Neural crest cell (in vitro differentiated cells): ENCODE results near the gene ADAMTS15. TPM values are rescaled to one million over a fixed set of nuclear protein-coding genes. Genes with fewer than 3 reads are reported as not detected.
A peak's percentile ranks its signal among the peaks of the same experiment; 100 is the strongest.

ENCODE experiments used
- DNase-seq: peaks from one replicate; pipeline ENCODE4 v3.0.0; 2021; ENCODE audit warnings: low read depth, mixed read lengths, low spot score
- H3K27ac Mint-ChIP-seq: one replicate; pipeline ENCODE4 v1.8.0; 2021; ENCODE audit warnings: mild to moderate bottlenecking, mixed read lengths; ENCODE audit not compliant: unreplicated experiment
- H3K27me3 Mint-ChIP-seq: 2 replicates; pipeline ENCODE4 v1.8.0; 2021; ENCODE audit warnings: low read depth, mild to moderate bottlenecking, mixed read lengths
- H3K36me3 Mint-ChIP-seq: 2 replicates; pipeline ENCODE4 v1.8.0; 2021; ENCODE audit warnings: low read depth, mild to moderate bottlenecking, mixed read lengths
- H3K4me1 Mint-ChIP-seq: 2 replicates; pipeline ENCODE4 v1.8.0; 2021; ENCODE audit warnings: mixed read lengths
- H3K4me3 Mint-ChIP-seq: one replicate; pipeline ENCODE4 v1.8.0; 2021; ENCODE audit warnings: mild to moderate bottlenecking, mixed read lengths
- H3K9me3 Mint-ChIP-seq: 2 replicates; pipeline ENCODE4 v1.8.0; 2021; ENCODE audit warnings: mixed read lengths
- CTCF ChIP-seq: fragments of 200-600 bp; sonication (generic); conservative IDR thresholded peaks from 2 replicates; pipeline ENCODE4 v1.5.0; 2021; ENCODE audit warnings: antibody characterized with exemption, mild to moderate bottlenecking
- total RNA-seq: library from RNA; stranded (reverse); gene quantifications from 2 replicates; pipeline ENCODE4 v1.2.1, GENCODE V29; 2021

Gene ADAMTS15
- total RNA-seq, 1 donor from 2014 or later: 7.7 TPM

DNA sequence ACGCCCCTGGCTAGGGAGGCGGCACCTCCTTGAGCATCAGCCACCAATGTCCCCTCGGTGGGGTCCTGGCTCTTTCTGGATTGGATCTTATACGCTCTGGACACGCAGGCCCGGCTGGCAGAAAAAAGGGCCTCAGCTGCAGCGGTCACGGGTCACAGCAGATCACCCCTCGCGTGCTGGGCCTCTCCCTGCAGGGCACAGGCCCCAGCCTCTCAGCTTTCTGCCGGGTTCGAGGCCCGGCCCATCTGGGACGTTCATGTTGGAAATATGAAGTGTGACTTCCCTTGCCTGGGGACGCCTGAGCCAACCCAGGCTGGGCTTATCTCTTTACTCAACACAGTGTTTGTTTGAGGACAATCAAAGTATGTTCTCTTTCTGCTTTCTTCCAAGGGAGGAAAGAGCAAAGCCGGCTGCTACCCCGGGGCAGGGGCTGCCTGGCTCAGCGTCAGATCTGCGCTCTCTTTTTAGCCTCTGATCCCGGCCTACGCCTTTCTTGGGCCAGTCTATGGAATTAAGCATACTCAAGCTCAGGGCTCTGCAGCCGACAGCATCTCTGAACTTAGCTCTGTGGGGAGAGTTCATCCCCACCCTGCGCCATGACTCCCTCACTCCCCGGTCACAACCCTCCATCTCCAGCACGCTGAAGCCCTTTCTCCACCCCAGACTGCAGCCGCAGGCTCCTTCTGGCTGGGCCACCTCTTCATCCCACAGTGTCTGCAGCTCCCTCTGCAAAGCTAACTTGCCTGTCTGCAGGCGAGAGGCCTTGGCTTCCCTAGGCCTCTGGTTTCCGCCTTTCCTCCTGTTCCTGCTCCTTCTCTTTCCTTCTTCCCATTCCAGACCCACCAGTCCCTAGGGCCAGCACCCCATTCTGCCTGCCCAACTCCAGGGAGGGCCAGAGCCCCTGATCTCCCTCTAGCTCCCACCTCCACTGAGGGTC lies 38.8 kb downstream of the ADAMTS15 start:
- no peaks in the 10 kb centered on the region for H3K27me3 Mint-ChIP-seq
- no peak for DNase-seq
- peaks cover 5% of the 10 kb centered on the region for H3K9me3 Mint-ChIP-seq
- no peak for TF ChIP-seq CTCF
- peak overlapping the region; percentile 14 for H3K4me3 Mint-ChIP-seq
- peak overlapping the region; percentile 96 for H3K27ac Mint-ChIP-seq
- H3K4me1 Mint-ChIP-seq: peaks cover 29% of the 10 kb centered on the region
- H3K36me3 Mint-ChIP-seq: no peaks in the 10 kb centered on the region

GRCh38 chr11:130487924-130488815 lies 39.7 kb downstream of the ADAMTS15 start:
- Mint-ChIP-seq H3K27ac (peak overlapping the region; percentile 96), H3K4me1 (peaks cover 25% of the 10 kb centered on the region), H3K36me3 (no peaks in the 10 kb centered on the region), H3K27me3 (no peaks in the 10 kb centered on the region), H3K9me3 (peaks cover 4% of the 10 kb centered on the region), H3K4me3 (peak overlapping the region; percentile 14)
- DNase-seq: no peak
- no peak for TF ChIP-seq CTCF

- DNase-seq: no peak
- peaks cover 1% of the 10 kb centered on the region for H3K9me3 Mint-ChIP-seq
- TF ChIP-seq CTCF: no peak
- H3K4me3 Mint-ChIP-seq: no peak overlapping the region
- H3K27ac Mint-ChIP-seq: no peak overlapping the region
- peaks cover 23% of the 10 kb centered on the region for H3K4me1 Mint-ChIP-seq
- no peaks in the 10 kb centered on the region for H3K27me3 Mint-ChIP-seq
- H3K36me3 Mint-ChIP-seq: no peaks in the 10 kb centered on the region
Observed at GRCh38 chr11:130488848-130489584, 40.6 kb downstream of the ADAMTS15 start.

- Mint-ChIP-seq H3K36me3 (no peaks in the 10 kb centered on the region), H3K4me3 (no peak overlapping the region), H3K27me3 (no peaks in the 10 kb centered on the region), H3K9me3 (peaks cover 2% of the 10 kb centered on the region), H3K4me1 (peaks cover 23% of the 10 kb centered on the region), H3K27ac (peak overlapping the region; percentile 90)
- TF ChIP-seq CTCF: no peak
- DNase-seq: no peak
Observed at GRCh38 chr11:130489716-130490115, 41.3 kb downstream of the ADAMTS15 start.
